Measurements from ENCODE around the gene MAP3K14. TPM values are rescaled to one million over a fixed set of nuclear protein-coding genes. Genes with fewer than 3 reads are reported as not detected.

Gene MAP3K14
- total RNA-seq, 1 experiment from 2014 or later: 23.5 TPM

DNA sequence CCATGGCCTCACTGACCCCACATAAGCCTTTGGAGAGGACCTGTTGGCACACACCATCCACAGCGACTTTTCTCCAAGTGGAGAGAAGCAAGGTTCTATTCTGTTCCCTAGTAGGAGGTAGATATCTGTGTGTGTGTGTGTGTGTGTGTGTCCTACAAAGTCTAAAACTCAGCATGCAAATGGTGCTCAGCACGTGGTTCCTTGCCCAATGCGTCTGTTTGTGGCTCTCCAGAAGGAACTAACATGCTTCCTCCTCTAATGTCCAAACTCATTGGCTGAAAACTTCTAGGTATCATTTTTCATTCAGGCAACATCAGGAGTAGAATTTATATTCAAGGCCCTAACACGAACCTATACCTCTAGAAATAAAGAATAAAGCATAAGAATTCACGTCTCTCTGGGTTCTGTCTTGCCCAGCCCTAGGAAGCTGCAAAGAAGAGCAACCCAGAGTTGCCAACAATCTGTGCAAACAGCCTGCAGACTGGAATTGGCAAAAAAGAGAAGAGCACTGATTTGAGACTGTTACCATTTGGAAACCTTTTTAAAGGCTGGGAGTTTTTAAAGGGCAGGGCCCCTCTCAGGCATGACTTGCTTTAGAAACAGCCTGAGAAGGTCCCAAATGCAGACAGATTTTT lies 25.5 kb downstream of the MAP3K14 start:
- in situ Hi-C loops (cut with HindIII; ENCODE audit: low pct_unique_long_range_greater_than_20kb, low sequenced_read_pairs): no loop called here
- DNase-seq (ENCODE audit: low read depth): no peak

DNA sequence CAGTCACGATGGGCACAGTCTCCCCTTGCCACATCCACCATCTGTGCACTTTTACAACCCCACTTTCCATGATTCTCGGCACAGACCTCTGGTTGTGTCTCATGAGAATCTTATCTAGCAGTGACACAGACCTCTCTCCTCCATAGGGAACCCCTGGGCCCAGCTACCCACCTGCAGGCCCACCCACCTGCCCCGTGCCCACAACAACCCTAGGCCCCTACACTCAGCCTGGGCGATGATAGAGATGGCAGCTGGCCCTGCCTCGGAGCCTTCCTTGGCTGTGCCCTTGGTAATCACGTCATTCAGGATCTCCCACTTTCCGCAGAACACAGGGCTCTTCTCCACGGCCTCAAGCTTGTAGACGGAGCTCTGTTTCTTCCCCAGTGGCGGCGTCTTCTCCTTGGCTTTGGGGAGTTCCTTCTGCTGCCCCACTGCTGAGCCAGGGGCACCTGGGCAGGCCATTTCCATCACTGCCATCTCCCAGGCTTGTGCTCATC lies 26.5 kb downstream of the MAP3K14 start:
- no peak for DNase-seq (ENCODE audit: low read depth)
- in situ Hi-C loops (cut with HindIII; ENCODE audit: low pct_unique_long_range_greater_than_20kb, low sequenced_read_pairs): no loop called here

DNA sequence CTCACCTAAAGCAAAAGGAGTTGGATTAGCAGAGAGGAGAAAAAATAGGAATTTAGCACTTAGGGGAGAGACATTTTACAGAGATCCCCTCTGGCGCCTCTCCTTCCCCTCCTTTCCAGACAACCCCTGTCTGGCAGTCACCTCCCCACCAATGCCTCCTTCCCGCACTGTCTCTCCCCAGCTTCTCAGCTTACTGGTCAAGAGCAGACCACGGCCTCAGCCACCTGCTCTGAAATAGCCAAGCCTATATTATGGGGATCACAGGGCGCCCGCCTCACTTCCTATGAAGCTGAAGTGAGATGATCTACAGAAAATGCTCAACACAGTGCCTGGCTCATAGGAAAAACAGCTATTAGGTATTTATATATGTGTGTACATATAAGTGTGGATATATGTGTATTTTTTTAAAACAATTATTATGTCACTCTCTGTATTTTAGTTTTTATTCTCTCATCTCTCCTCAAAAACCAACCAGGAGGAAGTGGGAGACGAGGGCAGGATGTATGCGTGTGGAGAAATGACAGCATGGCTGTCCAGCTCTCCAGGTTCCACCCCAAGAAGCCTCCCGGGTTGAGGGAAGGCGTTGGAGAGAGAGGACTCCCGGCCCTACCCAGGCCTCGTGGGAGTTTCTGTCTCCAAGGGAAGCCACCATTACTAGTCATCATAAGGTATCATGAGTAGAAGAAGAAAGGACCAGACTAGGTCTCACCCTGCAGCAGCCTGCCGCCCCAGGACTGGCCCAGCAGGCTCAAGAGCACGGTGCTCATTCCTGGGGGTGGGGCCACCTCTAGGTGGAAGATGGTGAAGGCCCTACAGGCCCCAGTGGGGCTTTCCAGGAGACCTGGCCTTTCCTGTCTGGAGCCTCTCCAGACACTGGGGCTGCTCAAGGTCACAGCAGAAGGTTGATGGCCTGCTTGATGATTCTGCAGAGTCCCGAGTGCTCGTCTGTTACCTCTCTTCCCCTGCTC lies 27.2 kb downstream of the MAP3K14 start:
- no peak for DNase-seq (ENCODE audit: low read depth)
- in situ Hi-C loops (cut with HindIII; ENCODE audit: low pct_unique_long_range_greater_than_20kb, low sequenced_read_pairs): no loop called here

DNA sequence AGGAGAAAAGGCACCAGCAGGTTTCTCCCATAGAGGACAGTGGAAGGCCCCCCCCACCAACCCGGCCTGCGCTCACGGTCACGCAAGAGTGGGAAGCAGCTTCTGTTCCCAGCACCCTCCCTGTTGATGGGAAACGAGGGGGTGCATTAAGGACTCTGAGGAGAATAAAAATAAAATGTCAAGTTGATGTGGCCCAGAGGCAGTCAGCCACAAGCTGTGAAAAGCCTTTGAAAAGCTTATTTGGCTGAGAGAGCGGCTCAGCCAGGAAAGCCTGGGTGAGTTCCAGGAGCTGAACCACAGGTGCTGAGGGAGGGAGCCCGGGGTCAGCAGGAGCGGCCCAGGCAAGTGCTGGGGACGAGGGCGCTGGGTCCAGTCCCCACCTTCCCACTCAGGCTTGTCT lies 28.0 kb downstream of the MAP3K14 start:
- in situ Hi-C loops (cut with HindIII; ENCODE audit: low pct_unique_long_range_greater_than_20kb, low sequenced_read_pairs): no loop called here
- no peak for DNase-seq (ENCODE audit: low read depth)

DNA sequence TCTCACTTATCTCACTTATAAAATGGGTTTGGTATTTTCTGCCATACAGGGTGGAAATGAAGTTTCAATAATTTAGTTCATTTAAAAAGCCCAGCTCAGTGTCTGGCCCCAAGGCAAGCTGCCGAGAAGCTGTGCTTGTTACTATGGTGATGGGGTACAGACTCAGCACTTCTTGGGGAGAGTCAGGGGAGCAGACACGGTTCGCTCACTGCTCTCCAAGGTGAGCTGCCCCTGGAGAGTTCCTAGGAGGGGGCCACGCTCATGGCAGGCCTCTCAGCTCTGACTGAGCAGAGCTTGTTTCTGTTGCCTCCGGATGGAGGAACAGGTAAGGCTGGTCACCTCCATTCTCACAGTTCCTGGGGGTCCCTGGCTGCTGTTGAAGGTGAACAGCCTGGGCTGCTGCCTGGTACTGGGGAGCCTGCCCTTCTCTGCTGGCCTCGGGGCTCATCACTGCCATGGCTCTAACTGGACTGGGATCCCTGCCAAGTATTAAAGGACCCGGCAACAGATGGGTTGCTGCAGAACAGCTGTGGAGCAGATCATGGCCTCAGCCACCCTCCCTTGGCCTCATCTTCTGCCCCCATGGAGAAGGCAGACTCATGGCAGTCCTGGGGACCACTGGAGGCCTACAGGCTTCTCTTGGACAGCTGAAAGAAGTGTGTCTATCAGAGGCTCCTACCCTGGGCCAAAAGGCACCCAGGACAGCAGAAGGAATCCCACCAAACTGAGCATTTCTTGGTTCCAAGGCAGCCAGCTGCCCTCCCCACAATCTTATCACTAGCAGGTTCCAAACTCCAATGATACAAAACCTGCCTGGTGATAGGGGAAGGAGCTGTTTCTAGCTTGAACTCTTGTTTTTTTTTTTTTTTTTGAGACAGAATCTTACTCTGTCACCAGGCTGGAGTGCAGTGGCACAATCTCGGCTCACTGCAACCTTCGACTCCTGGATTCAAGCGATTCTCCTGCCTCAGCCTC lies 29.0 kb downstream of the MAP3K14 start:
- in situ Hi-C loops (cut with HindIII; ENCODE audit: low pct_unique_long_range_greater_than_20kb, low sequenced_read_pairs): no loop called here
- DNase-seq (ENCODE audit: low read depth): no peak

DNA sequence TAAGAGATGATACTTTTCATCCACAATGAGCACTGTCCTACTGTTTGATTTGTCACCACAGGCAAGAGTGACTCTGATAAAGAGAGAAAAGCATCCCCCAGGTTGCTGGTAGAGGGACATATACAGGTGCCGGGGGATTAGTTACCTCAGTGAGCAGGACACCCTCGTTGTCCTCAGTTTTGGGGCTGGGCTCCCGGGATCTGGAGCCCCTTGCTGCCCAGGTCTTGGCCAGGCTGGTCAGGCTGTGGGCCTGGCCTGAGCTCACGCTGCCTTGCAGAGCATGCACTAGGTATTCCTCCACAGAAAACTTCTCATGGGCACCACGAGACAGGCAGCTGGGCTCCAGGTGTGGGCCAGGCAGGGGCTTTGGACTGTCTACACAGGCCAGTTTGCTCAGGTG lies 30.5 kb downstream of the MAP3K14 start:
- DNase-seq (ENCODE audit: low read depth): no peak
- in situ Hi-C loops (cut with HindIII; ENCODE audit: low pct_unique_long_range_greater_than_20kb, low sequenced_read_pairs): no loop called here

DNA sequence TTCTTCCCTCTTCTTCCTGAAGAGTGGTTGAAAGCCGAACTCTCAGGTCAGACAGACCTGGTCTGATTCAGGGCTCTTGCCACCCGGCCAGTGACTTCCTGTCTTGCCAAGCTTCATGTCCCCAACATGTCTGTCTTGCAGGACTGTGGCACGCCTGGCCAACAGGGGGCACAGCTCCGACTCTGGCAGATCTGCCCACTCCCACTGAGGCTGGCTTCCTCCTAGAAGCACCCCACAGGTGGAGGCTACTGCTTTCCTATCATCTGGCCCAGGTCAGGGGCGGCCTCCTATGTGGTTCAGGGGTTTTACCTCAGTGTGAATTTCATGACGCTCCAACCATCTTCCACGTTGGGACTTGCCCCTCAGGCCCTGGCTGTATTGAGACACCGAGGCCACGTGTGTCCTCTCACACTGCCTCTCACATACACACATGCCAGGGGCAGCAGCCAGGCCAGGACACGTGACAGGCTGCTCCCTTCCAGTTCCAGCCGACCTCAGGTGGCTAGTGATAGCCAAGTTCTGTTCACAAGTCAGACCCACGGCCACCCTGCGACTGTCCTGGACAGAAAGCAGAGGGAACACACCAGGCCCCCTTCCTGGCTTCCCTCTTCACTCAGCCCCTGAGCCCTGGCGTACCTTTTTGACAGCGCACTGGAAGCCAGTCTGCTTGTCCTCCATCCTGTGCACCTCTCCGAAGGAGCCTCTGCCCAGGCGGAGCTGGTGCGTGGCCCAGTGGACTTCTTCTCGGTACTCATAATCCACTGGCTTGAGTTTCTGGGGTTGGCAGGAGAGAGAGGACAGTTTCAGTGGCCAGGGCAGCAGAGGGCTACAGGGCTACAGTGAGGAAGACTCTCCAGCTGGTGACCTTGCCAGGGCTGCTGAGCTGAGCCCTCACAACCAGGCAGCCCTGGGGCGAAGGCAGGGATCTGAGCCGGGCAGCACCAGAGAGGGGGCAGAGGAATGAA lies 32.4 kb downstream of the MAP3K14 start:
- no peak for DNase-seq (ENCODE audit: low read depth)
- in situ Hi-C loops (cut with HindIII; ENCODE audit: low pct_unique_long_range_greater_than_20kb, low sequenced_read_pairs): no loop called here

DNA sequence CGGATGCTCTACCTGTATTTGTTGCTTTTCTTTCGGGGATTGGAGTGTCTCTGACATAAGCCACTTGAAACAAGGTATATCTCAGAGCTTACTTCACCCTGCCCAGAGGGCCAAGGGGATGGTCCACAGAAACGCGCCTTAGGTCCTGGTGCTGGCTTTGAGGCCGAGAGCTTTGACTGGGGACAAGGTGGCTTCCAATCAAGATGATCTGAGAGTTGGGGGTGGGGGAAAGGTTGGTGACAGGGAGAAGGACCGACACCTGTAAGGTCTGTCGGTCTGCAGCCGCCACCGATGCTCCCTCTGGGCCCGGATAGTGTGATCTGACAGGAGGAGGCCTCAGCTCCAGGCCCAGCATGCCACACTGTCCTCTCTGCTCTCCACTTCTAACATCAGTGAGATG lies 33.1 kb downstream of the MAP3K14 start:
- in situ Hi-C loops (cut with HindIII; ENCODE audit: low pct_unique_long_range_greater_than_20kb, low sequenced_read_pairs): no loop called here
- DNase-seq (ENCODE audit: low read depth): no peak

DNA sequence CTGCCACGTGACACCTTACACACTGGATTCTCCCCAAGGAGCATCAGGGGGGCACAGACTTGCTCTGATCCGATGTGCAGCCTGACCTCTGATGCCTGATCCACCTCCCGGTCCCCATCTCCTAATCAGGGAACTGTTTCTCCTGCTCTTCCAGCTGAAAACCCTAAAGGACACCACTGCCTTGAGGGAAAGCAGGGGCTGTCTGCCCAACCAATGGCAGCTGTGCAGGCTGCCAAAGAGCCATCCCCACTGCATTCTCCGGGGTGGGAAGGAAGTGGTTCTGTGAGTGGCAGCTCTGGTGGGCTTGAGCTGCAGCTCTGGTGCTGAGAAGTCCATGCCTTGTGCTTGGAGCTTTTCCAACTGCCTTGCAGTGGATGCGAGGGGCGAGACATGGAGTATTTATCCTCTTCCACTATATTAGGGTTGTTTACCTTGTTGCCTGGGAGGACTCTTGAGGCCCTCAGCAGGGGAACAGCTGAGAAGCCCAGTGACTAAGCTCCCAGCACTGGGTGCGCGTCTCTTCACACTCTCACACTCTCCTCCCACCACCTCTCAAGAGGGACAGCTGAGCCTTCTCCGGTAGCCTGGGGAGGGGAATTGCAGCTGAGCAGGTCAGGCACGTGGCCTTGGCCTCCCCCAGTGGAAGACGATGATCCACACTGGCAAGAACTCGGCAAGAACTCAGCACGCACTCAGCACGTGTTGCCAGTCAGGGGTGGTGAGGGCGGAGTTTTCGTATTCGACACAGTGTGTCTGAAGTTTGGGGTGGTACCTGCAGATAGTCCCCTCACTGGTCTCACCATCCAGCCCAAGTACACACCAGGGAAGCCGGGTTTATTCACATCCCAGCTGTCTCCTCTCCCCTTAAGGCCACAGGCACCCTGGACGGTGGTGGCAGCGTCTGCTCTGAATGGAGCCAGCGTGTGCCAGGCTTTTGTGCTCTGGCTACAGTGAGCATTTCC lies 33.9 kb downstream of the MAP3K14 start:
- in situ Hi-C loops (cut with HindIII; ENCODE audit: low pct_unique_long_range_greater_than_20kb, low sequenced_read_pairs): no loop called here
- no peak for DNase-seq (ENCODE audit: low read depth)

DNA sequence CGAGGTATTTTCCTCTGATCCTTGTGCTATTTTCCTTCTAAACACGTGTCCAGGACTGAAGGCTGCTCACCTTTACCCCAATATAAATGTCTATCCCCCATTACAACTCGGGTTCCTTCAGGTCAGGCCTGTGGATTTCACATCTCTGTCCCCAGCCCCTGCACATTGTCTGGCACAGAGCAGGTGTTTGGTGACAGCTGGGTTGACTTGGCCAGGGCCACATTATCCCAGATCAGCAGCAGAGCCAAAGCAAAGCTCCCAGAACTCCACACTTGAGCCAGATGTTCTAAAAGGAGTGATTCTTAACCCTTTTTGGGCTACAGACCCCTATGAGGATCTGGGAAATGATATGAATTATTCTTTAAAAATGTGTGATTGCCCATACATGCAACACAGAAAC lies 36.9 kb downstream of the MAP3K14 start:
- in situ Hi-C loops (cut with HindIII; ENCODE audit: low pct_unique_long_range_greater_than_20kb, low sequenced_read_pairs): no loop called here
- DNase-seq (ENCODE audit: low read depth): no peak

DNA sequence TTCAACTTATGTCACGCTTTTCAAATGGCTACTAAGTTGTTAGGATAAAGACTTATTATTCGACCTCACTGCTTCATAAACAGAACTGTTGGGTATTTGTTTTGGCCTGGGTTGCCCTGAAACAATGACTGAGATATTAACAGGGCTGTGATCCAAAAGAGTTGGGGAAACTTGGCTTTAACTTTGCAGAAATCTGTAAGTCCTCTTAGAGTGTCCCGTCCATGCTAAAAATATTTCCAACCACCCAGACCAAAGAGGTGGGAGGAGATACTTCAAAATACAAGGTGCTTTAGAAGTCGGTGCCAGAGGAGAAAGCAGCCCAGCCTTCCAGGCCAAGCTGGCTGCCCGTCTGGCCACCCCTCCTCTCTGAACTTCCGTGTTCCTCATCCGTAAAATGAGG lies 38.8 kb downstream of the MAP3K14 start:
- DNase-seq (ENCODE audit: low read depth): no peak
- in situ Hi-C loops (cut with HindIII; ENCODE audit: low pct_unique_long_range_greater_than_20kb, low sequenced_read_pairs): no loop called here

DNA sequence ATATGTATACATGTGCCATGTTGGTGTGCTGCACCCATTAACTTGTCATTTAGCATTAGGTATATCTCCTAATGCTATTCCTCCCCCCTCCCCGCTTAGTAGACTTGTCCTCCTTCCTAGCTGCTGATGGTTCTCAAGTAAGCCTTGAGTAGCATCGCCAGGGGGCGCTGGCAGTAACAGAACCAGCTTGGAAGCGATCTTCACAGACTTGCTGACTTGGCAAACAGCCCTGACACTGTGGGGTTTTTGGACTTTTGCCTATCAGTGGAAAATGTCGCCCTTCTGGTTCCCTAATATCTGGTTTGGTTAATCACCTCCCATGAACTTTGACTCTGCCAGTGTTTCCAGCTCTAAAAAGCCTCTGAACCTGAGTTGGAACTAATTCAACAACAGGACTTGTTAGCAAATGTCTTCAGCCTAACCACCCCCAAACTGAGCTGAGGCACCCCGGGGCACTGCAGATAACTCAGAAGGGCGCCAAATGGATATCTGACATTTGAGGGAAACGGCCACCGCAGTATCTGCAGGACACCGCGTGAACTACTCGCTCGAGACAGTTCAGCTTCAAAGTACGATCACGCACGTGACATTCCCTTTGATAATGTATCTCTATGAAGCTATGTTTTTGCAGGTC lies 39.5 kb downstream of the MAP3K14 start:
- DNase-seq (ENCODE audit: low read depth): peak; percentile 74
- in situ Hi-C loops (cut with HindIII; ENCODE audit: low pct_unique_long_range_greater_than_20kb, low sequenced_read_pairs): no loop called here

DNA sequence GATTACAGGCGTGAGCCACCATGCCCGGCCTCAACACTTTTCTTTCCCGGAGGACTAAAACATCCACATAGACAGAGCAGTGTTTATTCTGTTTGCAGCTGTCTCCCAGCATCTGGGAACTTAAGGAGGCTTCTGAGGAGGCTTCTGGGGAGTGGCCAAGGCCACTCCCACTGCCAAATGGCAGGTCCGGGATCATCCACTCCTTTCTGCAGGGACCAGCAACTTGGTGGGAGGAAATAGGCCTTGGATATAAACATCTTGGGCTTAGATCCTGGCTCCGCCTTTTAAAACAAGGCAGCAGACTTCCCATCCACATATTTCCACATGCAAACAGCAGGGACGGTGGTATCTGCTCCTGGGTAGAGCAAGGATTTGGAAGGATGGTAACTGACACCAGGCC lies 40.8 kb downstream of the MAP3K14 start:
- no peak for DNase-seq (ENCODE audit: low read depth)
- in situ Hi-C loops (cut with HindIII; ENCODE audit: low pct_unique_long_range_greater_than_20kb, low sequenced_read_pairs): no loop called here

DNA sequence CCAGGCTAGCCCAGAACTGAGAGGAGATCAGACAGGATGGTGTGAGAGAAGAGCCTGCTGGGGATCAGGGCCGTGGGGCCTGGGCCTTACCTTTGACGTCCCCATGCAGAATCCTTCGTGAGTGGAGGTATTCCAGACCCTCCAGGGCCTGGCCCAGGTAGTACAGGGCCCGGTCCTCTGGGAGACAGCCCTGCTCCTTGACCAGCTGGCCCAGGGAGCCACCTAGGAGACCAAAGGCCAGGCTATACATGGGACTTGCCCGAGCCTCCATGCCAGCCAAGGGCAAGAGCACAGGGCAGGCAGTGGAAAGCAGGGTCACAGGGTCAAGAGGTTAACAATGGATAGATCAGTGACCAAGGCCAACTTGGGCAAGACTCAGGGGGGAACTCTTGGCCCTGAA lies 42.8 kb downstream of the MAP3K14 start:
- DNase-seq (ENCODE audit: low read depth): no peak
- in situ Hi-C loops (cut with HindIII; ENCODE audit: low pct_unique_long_range_greater_than_20kb, low sequenced_read_pairs): no loop called here

DNA sequence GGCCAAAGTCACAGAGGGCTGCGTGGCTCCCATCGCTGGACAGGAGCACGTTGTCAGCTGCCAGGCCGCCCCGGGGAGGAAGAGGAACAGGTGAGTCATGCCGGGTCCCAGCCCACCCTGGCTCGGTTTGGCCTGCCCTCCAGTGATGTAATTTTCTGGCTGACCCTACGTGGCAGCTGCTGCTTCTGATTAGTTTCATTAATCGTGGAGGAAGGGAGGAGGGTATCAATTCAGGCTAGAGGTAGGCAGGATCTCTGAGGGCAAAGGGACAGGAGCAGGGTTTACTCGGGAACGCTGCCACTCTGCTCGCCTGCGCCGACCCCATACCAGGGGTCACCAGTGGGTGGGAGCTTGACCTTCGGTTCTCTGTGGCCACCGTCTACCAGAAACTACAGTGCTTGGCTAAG lies 43.3 kb downstream of the MAP3K14 start:
- no peak for DNase-seq (ENCODE audit: low read depth)
- in situ Hi-C loops (cut with HindIII; ENCODE audit: low pct_unique_long_range_greater_than_20kb, low sequenced_read_pairs): no loop called here

DNA sequence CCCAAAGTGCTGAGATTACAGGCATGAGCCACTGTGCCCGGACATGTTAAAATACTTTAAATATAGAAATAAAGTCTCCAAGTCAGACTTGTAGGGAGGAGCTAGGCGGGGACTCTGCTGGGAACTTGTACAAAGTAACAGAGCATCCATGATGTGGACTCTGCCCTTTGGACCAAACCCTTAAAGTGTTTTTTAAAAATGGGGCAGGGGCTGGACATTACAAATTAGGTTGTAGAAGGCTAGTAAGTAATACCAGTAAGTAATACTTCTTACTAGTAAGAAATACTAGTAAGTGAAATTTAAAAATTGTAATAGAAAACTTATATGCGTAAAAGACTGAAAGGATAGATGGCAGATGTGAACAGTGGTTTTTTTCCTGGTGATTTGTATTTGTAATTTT lies 45.2 kb downstream of the MAP3K14 start:
- no peak for DNase-seq (ENCODE audit: low read depth)
- in situ Hi-C loops (cut with HindIII; ENCODE audit: low pct_unique_long_range_greater_than_20kb, low sequenced_read_pairs): no loop called here

All from Caki2 (cell line).